Measurements from ENCODE around the gene FAM76A.
"Not testable (repeated sequence)": the region's sequence is repeated elsewhere in the genome, so short reads cannot be mapped to it uniquely, and the experiment has no call there.

The FAM76A gene

GRCh38 chr1:27782950-27783349 is 57.2 kb downstream of the FAM76A start:
- DNase-seq = no peak

DNA sequence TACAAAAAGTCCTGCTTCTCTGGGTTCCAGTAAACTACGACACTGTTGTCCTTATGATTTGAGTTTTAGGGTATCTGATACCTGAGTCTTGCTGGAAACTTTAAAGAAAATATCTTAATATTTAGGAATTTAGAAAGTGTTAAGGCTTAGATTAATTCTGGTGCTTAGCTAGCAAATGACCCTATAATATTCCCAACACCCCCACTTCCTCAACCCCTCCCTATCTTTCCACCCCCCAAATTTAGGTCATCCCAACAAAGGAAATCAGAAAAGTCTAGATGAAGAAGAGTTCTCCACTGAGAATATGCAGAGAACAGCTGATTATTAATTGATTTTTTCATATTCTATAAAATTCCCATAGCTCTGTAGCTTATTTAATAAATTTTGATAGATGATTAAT is 58.9 kb downstream of the FAM76A start:
- DNase-seq = no peak

DNA sequence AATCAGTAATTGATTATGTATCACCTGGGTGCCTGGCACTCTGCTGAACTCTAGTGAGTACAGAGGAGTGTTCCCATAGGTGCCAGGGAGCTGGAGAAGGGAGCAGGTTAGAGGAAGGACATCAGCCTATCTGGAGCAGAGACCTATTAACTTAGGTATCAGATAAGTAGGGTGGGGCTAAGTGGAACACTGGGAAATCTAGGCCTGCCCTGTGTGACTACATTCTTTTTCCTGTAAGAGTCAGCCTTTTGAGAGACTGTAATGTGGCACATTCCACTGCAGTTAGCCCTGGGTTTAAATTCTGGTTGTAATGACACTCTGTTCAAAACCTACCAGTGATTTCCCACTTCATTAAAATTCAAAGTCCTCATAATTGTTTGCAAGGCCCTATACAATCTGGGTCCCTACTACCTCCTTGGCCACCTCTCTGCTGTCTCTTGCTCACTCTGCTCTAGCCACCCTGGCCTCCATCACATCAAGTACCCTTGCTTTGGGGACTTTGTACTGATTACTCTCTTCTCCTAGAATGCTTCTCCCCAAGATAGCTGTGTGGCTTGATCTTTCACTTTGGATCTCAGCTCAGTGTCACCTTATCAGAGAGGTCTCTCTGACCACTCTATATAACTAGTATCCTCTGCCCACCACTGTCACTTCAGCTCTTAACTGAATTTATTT is 60.2 kb downstream of the FAM76A start:
- no peak for DNase-seq

DNA sequence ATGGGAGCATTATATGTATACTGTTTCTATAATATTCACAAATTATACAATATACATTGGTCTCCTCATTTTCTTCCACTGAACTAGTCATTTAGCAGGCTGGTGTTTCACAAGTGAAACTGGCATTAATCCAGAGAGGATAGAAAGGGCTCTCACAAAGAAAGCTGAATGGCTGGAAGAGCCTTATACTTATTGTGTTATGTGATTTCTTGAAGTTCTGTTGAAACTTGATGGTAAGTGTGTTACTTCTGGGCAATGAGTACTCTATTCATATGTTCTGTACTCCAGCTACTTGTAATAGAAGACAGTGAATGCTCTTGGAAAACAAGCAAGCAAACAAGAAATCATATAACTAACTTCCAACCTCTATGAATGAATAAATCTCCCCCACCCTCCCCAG is 62.1 kb downstream of the FAM76A start:
- DNase-seq = peak; percentile 15

- no peak for DNase-seq
Observed at GRCh38 chr1:27789540-27790041, 63.8 kb downstream of the FAM76A start.

DNA sequence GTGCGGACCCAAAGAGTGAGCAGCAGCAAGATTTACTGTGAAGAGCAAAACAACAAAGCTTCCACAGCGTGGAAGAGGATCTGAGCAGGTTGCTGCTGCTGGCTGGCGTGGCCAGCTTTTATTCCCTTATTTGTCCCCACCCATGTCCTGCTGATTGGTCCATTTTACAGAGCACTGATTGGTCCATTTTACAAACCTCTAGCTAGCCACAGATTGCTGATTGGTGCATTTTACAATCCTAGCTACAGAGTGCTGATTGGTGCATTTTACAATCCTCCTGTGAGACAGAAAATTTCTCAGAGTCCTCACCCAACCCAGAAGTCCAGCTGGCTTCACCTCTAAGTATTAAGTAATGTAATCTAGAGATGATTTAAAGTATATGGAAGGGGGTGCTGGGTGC is 64.5 kb downstream of the FAM76A start:
- not testable (repeated sequence) for DNase-seq

DNA sequence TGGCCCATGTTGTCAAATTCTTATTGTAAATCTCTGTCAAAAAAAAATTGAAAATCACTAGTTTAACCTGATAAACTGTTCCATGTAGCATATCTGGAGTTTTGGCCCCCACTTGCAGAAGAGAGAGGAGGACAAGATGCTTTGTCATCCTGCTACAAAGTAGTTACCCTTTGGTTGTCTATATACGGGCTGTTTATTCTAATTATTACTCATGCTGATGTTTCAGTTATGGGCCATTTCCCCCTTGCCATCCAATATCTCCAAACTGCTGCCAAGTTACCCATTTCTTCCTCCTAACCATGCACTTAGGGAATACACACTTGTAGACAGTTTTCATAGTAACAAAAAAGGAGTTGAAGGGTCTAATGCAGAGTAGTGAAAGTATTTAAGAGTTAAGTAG is 69.8 kb downstream of the FAM76A start:
- no peak for DNase-seq

DNA sequence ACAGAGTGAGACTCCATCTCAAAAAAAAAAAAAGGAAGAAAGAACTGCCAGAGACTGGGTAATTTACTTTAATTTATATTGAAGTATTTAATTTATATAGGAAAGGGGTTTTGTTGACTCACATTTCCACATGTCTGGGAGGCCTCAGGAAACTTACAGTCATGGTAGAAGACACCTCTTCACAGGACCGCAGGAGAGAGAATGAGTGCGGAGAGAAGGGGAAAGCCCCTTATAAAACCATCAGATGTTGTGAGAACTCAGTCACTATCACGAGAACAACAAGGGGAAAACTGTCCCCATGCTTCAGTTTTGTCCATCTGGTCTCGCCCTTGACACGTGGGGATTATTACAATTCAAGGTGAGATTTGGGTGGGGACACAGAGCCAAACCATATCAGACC is 79.0 kb downstream of the FAM76A start:
- DNase-seq = no peak

GRCh38 chr1:27806758-27807157 is 81.0 kb downstream of the FAM76A start:
- no peak for DNase-seq

DNA sequence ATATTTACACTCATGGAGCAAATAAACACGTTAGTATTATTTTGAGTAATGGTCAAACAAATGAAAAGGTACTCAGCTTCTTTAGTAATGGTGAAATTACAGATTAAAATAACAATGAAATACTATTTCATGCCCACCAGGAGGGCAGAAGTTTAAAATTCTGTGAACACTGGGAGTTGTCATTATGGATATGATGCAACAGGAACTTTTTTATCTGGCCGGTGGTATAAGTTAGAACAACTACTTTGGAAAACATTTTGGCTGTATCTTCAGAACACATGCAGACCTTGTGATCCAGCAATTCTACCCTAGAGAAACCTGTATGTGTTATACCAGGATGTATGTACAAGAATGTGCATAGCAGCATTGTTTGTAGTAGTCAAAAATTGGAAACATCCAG is 81.6 kb downstream of the FAM76A start:
- DNase-seq = no peak

- DNase-seq = not testable (repeated sequence)
Observed at GRCh38 chr1:27808131-27808530, 82.4 kb downstream of the FAM76A start.

DNA sequence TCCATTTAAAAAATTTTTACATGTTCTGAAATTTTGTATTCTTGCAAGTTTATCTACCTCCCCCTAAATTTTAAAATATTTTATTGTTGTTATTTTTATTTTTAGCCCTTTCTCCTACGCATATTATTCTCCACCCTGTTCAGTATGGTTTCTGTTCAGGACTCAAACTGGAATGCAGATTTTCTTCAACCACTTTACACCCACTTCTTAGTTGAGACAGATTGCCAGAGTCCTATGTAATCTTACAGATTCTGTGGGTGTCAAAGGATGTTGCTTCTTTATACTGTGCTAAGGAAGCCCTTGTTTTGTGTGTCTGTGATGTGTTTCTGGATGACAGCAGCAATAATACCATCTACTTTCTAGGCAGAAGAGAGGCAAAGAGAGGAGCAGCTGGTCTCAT is 84.1 kb downstream of the FAM76A start:
- DNase-seq = no peak

GRCh38 chr1:27811741-27812500 is 86.2 kb downstream of the FAM76A start:
- DNase-seq = no peak
